Mesendoderm (in vitro differentiated cells): Measurements from ENCODE around the gene JPH3.
"Not testable (repeated sequence)": the region's sequence is repeated elsewhere in the genome, so short reads cannot be mapped to it uniquely, and the experiment has no call there.

Experiments
- DNase-seq: peaks from one replicate; pipeline ENCODE4 v3.0.0; 2013
- H2AK5ac ChIP-seq: 2 replicates; pipeline ENCODE4 v1.6.1; 2013; ENCODE audit warnings: low read length, inconsistent platforms
- H2BK120ac ChIP-seq: 2 replicates; pipeline ENCODE4 v1.6.1; 2013; ENCODE audit warnings: low read depth, mild to moderate bottlenecking, low read length, moderate library complexity, mixed read lengths
- H2BK15ac ChIP-seq: replicated peaks from 2 replicates; pipeline ENCODE4 v1.6.1; 2013; ENCODE audit warnings: low read depth, mild to moderate bottlenecking, moderate library complexity
- H2BK5ac ChIP-seq: 2 replicates; pipeline ENCODE4 v1.6.1; 2013; ENCODE audit warnings: low read length, inconsistent platforms
- H3K18ac ChIP-seq: 2 replicates; pipeline ENCODE4 v1.6.1; 2013; ENCODE audit warnings: mild to moderate bottlenecking, low read length, mixed read lengths
- H3K23ac ChIP-seq: one replicate; pipeline ENCODE4 v1.6.1; 2013; ENCODE audit warnings: low read length
- H3K27ac ChIP-seq: 2 replicates; pipeline ENCODE4 v1.5.1; 2013; ENCODE audit warnings: low read depth, mild to moderate bottlenecking, inconsistent platforms, low read length, moderate library complexity
- H3K27me3 ChIP-seq: 2 replicates; pipeline ENCODE4 v1.6.1; 2013; ENCODE audit warnings: low read length, control low read depth, mild to moderate bottlenecking, inconsistent platforms; ENCODE audit not compliant: insufficient read depth, poor library complexity
- H3K36me3 ChIP-seq: 2 replicates; pipeline ENCODE4 v1.6.1; 2013; ENCODE audit warnings: low read length, inconsistent platforms; ENCODE audit not compliant: control insufficient read depth, insufficient read depth
- H3K4ac ChIP-seq: one replicate; pipeline ENCODE4 v1.6.1; 2013; ENCODE audit warnings: low read depth, mild to moderate bottlenecking, low read length, moderate library complexity
- H3K4me1 ChIP-seq: 2 replicates; pipeline ENCODE4 v1.6.1; 2013; ENCODE audit warnings: low read depth, low read length, inconsistent platforms; ENCODE audit not compliant: control insufficient read depth
- H3K4me2 ChIP-seq: 2 replicates; pipeline ENCODE4 v1.6.1; 2013; ENCODE audit warnings: low read length
- H3K4me3 ChIP-seq: 2 replicates; pipeline ENCODE4 v1.5.1; 2013; ENCODE audit warnings: mild to moderate bottlenecking, low read length
- H3K56ac ChIP-seq: one replicate; pipeline ENCODE4 v1.6.1; 2013; ENCODE audit warnings: low read length
- H3K79me1 ChIP-seq: 2 replicates; pipeline ENCODE4 v1.6.1; 2013; ENCODE audit warnings: low read length, inconsistent platforms
- H3K79me2 ChIP-seq: 2 replicates; pipeline ENCODE4 v1.6.1; 2013; ENCODE audit warnings: mild to moderate bottlenecking, low read length; ENCODE audit not compliant: control insufficient read depth, insufficient read depth
- H3K9ac ChIP-seq: 2 replicates; pipeline ENCODE4 v1.6.1; 2013; ENCODE audit warnings: low read length, inconsistent platforms
- H4K5ac ChIP-seq: one replicate; pipeline ENCODE4 v1.6.1; 2013; ENCODE audit warnings: low read length
- H4K8ac ChIP-seq: one replicate; pipeline ENCODE4 v1.6.1; 2013; ENCODE audit warnings: low read depth, mild to moderate bottlenecking, control low read depth, low read length, moderate library complexity
- WGBS: extraction: QIAGEN DNeasy Blood & Tissue Kit; methylation state at CpG from one replicate; pipeline ENCODE4 v1.1.7; 2013; ENCODE audit warnings: low lambda C conversion rate, missing lambda C conversion rate; ENCODE audit not compliant: insufficient coverage; ENCODE audit errors: extremely low coverage; 5-methylcytosine and 5-hydroxymethylcytosine counted together

The JPH3 gene

GRCh38 chr16:87578142-87578930 lies 24.0 kb upstream of the JPH3 start:
- H3K4me3 ChIP-seq, H3K27ac ChIP-seq, H3K18ac ChIP-seq, DNase-seq, H3K23ac ChIP-seq, H3K4ac ChIP-seq, H3K79me2 ChIP-seq, H4K5ac ChIP-seq, H2BK120ac ChIP-seq, H3K56ac ChIP-seq, H3K36me3 ChIP-seq, H2BK5ac ChIP-seq, H3K27me3 ChIP-seq, H3K9ac ChIP-seq, H3K4me1 ChIP-seq, H4K8ac ChIP-seq, H2BK15ac ChIP-seq, H3K79me1 ChIP-seq, H2AK5ac ChIP-seq, H3K4me2 ChIP-seq: not testable (repeated sequence)
- WGBS = no CpG with 5 or more reads among the region's 16 CpGs

GRCh38 chr16:87579691-87580090 lies 22.6 kb upstream of the JPH3 start:
- Histone ChIP-seq H2BK15ac (no peak overlapping the region), H2BK120ac (no peak overlapping the region), H3K4me1 (peaks cover 2% of the 10 kb centered on the region), H2BK5ac (no peak overlapping the region), H3K56ac (no peak overlapping the region), H3K79me1 (no peaks in the 10 kb centered on the region), H3K23ac (no peak overlapping the region), H4K5ac (no peak overlapping the region), H3K4me2 (no peak overlapping the region), H3K27me3 (no peaks in the 10 kb centered on the region), H3K4ac (no peak overlapping the region), H3K9ac (no peak overlapping the region), H4K8ac (no peak overlapping the region), H3K79me2 (no peaks in the 10 kb centered on the region), H3K4me3 (no peak overlapping the region), H3K36me3 (no peaks in the 10 kb centered on the region), H2AK5ac (no peak overlapping the region), H3K18ac (no peak overlapping the region), H3K27ac (no peak overlapping the region)
- WGBS = no CpG with 5 or more reads among the region's 4 CpGs
- DNase-seq = no peak

GRCh38 chr16:87580855-87581261 lies 21.4 kb upstream of the JPH3 start:
- H4K5ac ChIP-seq = no peak overlapping the region
- H2BK5ac ChIP-seq = no peak overlapping the region
- no peak overlapping the region for H3K27ac ChIP-seq
- H2BK15ac ChIP-seq = no peak overlapping the region
- H3K9ac ChIP-seq = no peak overlapping the region
- no peak overlapping the region for H3K4ac ChIP-seq
- H3K4me1 ChIP-seq = peaks cover 2% of the 10 kb centered on the region
- H3K18ac ChIP-seq = no peak overlapping the region
- H3K23ac ChIP-seq = no peak overlapping the region
- no peak overlapping the region for H2AK5ac ChIP-seq
- no peak overlapping the region for H4K8ac ChIP-seq
- H3K27me3 ChIP-seq = no peaks in the 10 kb centered on the region
- no peak overlapping the region for H3K4me2 ChIP-seq
- no peaks in the 10 kb centered on the region for H3K79me1 ChIP-seq
- no peaks in the 10 kb centered on the region for H3K79me2 ChIP-seq
- H2BK120ac ChIP-seq = no peak overlapping the region
- no peaks in the 10 kb centered on the region for H3K36me3 ChIP-seq
- no peak overlapping the region for H3K4me3 ChIP-seq
- no CpG with 5 or more reads among the region's 4 CpGs for WGBS
- peak; percentile 46 for DNase-seq
- no peak overlapping the region for H3K56ac ChIP-seq

GRCh38 chr16:87581857-87582215 lies 20.5 kb upstream of the JPH3 start:
- Histone ChIP-seq H3K4me3 (no peak overlapping the region), H2AK5ac (no peak overlapping the region), H3K27ac (no peak overlapping the region)

GRCh38 chr16:87582216-87582965 lies 19.9 kb upstream of the JPH3 start:
- Histone ChIP-seq H4K5ac (no peak overlapping the region), H3K4me3 (no peak overlapping the region), H3K27me3 (no peaks in the 10 kb centered on the region), H2BK5ac (no peak overlapping the region), H3K27ac (no peak overlapping the region), H3K4ac (no peak overlapping the region), H3K79me2 (no peaks in the 10 kb centered on the region), H3K36me3 (no peaks in the 10 kb centered on the region), H3K56ac (no peak overlapping the region), H3K23ac (no peak overlapping the region), H3K18ac (no peak overlapping the region), H2BK15ac (no peak overlapping the region), H2BK120ac (no peak overlapping the region), H3K4me1 (no peaks in the 10 kb centered on the region), H3K79me1 (no peaks in the 10 kb centered on the region), H3K4me2 (no peak overlapping the region), H2AK5ac (no peak overlapping the region), H4K8ac (no peak overlapping the region), H3K9ac (no peak overlapping the region)
- WGBS = no CpG with 5 or more reads among the region's 33 CpGs
- no peak for DNase-seq

More at GRCh38 chr16:87581857-87582215, 20.5 kb upstream of the JPH3 start:
- Histone ChIP-seq H3K27me3 (no peaks in the 10 kb centered on the region), H3K23ac (no peak overlapping the region), H3K36me3 (no peaks in the 10 kb centered on the region), H3K18ac (no peak overlapping the region), H2BK120ac (no peak overlapping the region), H4K8ac (no peak overlapping the region), H3K4me2 (no peak overlapping the region), H3K4ac (no peak overlapping the region), H2BK15ac (no peak overlapping the region), H3K4me1 (no peaks in the 10 kb centered on the region), H2BK5ac (no peak overlapping the region), H3K9ac (no peak overlapping the region), H4K5ac (no peak overlapping the region), H3K79me1 (no peaks in the 10 kb centered on the region), H3K79me2 (no peaks in the 10 kb centered on the region), H3K56ac (no peak overlapping the region)
- no CpG with 5 or more reads among the region's 7 CpGs for WGBS
- no peak for DNase-seq
